Adrenal gland (tissue), 12 donors: ENCODE results near the gene CFAP58. TPM values are rescaled to one million over a fixed set of nuclear protein-coding genes. Genes with fewer than 3 reads are reported as not detected.

Source experiments
- DNase-seq, 7 donors: peaks; one replicate each; pipeline ENCODE4 v3.0.0-alpha.2; 2019 to 2020
- H3K27ac ChIP-seq, 5 donors: fragments of 200-600 bp; sonication (generic) in 4 of 5; 1 replicate in 3 of 5; 2 replicates in 2 of 5; pipeline versions ENCODE4 v1.5.1 to v1.8.0; 2016 to 2020; ENCODE audit warnings: mild to moderate bottlenecking in 1 of 5
- H3K27me3 ChIP-seq: fragments of 200-600 bp; 2 replicates; pipeline ENCODE4 v1.8.0; 2021
- H3K36me3 ChIP-seq, 2 donors: fragments of 200-600 bp; replicated peaks in 1 of 2; 1 replicate in 1 of 2; 2 replicates in 1 of 2; pipeline versions ENCODE4 v1.5.1 to v1.8.0; 2018 to 2022
- H3K4me1 ChIP-seq, 2 donors: fragments of 200-600 bp; replicated peaks in 1 of 2; 1 replicate in 1 of 2; 2 replicates in 1 of 2; pipeline versions ENCODE4 v1.5.1 to v1.8.0; 2018 to 2021
- H3K4me3 ChIP-seq, 4 donors: fragments of 200-600 bp; sonication (generic) in 3 of 4; one replicate each; pipeline ENCODE4 v1.5.1; 2016 to 2018
- H3K9me3 ChIP-seq, 3 donors: fragments of 200-600 bp; sonication (generic) in 1 of 3; replicated peaks in 1 of 3; 1 replicate in 2 of 3; 2 replicates in 1 of 3; pipeline versions ENCODE4 v1.5.1 to v1.8.0; 2016 to 2021
- POLR2A ChIP-seq, 2 donors: fragments of 450-650 bp; IDR thresholded peaks; one replicate each; pipeline ENCODE4 v1.6.1; 2017; ENCODE audit warnings: antibody characterized with exemption in 2 of 2, mild to moderate bottlenecking in 2 of 2, moderate library complexity in 1 of 2
- WGBS, 4 donors: extraction: QIAGEN DNeasy Blood & Tissue Kit in 2 of 4; methylation state at CpG; one replicate each; pipeline versions ENCODE4 v1.1.5 to v1.1.7; 2013 to 2017; 5-methylcytosine and 5-hydroxymethylcytosine counted together
- intact Hi-C, 2 donors: fragments of 100-400 bp; cut with DNase I; formaldehyde crosslinking; loops; one replicate each; pipeline versions ENCODE4 v1.14.1 to v1.15.0; 2022 to 2023
- polyA plus RNA-seq, 3 donors: library from polyadenylated mRNA; stranded (reverse); fragments of 200-250 nt in 2 of 3; fragments of 350-450 nt in 1 of 3; fragmentation: Illumina TruSeq in 1 of 3; extraction: RNeasy Lipid Tissue Mini Kit (QIAGEN cat#74804) in 1 of 3; gene quantifications; one replicate each; pipeline ENCODE4 v1.2.3, GENCODE V29; 2013 to 2014
- total RNA-seq, 9 donors: library from RNA; depleted of rRNA in 4 of 9; stranded (reverse); fragments of >200 nt in 4 of 9; fragments of 120-200 nt in 1 of 9; fragmentation: NEBNext Ultra II Directional in 1 of 9; extraction: Animal tissue kit (Norgen Biotek cat#: 25700) in 1 of 9; gene quantifications; one replicate each; pipeline versions ENCODE4 v1.1.0 to v1.2.4, GENCODE V29; 2013 to 2023
- TF ChIP-seq, protein P1 (sequence below), 6 experiments: fragments of 450-650 bp in 4 of 6; fragments of 200-600 bp in 2 of 6; sonication (generic) in 1 of 6; IDR thresholded peaks; 1 replicate in 5 of 6; 2 replicates in 1 of 6; pipeline versions ENCODE4 v1.5.1 to v1.8.0; 2016 to 2021; ENCODE audit warnings: antibody characterized with exemption in 6 of 6, mild to moderate bottlenecking in 2 of 6, moderate library complexity in 1 of 6
- donor health status: healthy with polysubstance abuse.
- donor health status: Bipolar disorder and iron deficiency.
- donor health status: DM: yes; HTN: yes; CAD: no.
- donor health status: DM: no; HTN: no; CAD: no.
- donor health status: DM: no; HTN: no; CAD: no.
- donor health status: DM: yes; HTN: yes; CAD: no.

Gene CFAP58
- total and polyA plus RNA-seq, 12 donors: 0.11 to 2.9 (median 0.85) TPM

DNA sequence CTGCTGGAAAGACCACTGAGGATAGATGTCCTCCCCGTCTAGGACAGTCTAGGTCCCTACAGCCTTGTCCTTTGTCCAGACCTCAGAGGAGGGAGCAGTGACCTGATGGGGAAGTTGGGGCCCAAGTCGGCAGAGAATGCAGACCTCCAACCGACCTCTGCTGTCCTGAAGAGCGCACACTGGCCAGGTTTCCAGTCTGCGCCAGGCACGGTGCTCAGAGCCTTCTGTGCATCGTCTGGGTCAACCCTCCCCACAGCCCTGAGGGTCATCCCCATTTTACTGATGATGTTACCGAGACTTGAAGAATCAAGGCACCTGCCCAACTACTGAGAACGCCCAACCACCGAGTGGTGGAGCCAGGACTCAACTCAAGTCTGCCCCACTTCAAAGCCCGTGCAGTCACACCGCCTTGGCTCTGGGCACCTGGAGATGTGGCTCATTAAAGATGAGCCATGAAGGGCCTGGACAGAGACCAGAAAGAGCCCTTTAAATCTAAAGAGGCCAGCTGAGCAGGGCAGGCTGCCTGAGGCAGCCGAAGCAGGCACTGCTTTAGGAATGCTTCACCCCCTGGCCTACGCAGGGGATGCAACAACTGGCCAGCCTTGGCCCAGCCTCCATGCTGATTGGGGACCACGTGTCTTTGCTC is 19.8 kb upstream of the CFAP58 start:
- Histone ChIP-seq H3K27me3 (no peaks in the 10 kb centered on the region), H3K4me1 (peaks cover 30 to 61% of the 10 kb centered on the region in 2 donors), H3K27ac (peak overlapping the region in 2 of 5 donors; percentile 48 to 88), H3K36me3 (no peaks in the 10 kb centered on the region), H3K9me3 (no peaks in the 10 kb centered on the region), H3K4me3 (no peak overlapping the region)
- peak in 3 of 7 donors; percentile 12 to 49 (median 19) for DNase-seq
- intact Hi-C loops: no loop called here
- 70 to 87% (median 78%) methylated on average over 10 to 15 of the region's 15 CpGs for WGBS, 4 donors
- TF ChIP-seq, protein P1, sequence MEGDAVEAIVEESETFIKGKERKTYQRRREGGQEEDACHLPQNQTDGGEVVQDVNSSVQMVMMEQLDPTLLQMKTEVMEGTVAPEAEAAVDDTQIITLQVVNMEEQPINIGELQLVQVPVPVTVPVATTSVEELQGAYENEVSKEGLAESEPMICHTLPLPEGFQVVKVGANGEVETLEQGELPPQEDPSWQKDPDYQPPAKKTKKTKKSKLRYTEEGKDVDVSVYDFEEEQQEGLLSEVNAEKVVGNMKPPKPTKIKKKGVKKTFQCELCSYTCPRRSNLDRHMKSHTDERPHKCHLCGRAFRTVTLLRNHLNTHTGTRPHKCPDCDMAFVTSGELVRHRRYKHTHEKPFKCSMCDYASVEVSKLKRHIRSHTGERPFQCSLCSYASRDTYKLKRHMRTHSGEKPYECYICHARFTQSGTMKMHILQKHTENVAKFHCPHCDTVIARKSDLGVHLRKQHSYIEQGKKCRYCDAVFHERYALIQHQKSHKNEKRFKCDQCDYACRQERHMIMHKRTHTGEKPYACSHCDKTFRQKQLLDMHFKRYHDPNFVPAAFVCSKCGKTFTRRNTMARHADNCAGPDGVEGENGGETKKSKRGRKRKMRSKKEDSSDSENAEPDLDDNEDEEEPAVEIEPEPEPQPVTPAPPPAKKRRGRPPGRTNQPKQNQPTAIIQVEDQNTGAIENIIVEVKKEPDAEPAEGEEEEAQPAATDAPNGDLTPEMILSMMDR (IDR thresholded peaks at IDR 0.05): no peak
- TF ChIP-seq POLR2A (IDR thresholded peaks at IDR 0.05): no peak

DNA sequence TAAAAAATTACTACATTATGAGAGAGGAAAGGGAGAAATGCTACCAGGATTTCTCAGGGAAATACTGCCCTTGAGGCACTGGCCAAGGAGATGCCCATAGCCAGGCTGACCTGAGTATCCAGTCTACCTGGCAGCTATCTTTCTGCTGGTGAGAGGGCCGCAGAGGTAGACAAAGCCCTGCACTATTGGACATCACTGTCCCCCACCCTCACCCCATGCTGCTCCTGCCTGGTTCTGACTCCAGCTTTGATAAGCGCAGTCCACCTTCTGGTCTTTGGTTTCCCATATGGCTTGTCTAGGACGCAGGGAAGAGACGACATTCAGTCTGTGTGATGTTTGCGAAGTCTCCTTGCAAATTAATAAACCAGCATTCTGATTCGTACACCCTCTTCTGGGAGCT is 19.1 kb upstream of the CFAP58 start:
- intact Hi-C loops: no loop called here
- H3K36me3 ChIP-seq: no peaks in the 10 kb centered on the region
- H3K4me1 ChIP-seq: peaks cover 23 to 54% of the 10 kb centered on the region in 2 donors
- no peaks in the 10 kb centered on the region for H3K9me3 ChIP-seq
- WGBS, 4 donors: 89 to 98% (median 96%) methylated on average over 6 of the region's 6 CpGs
- TF ChIP-seq, protein P1 (IDR thresholded peaks at IDR 0.05): no peak
- no peak for TF ChIP-seq POLR2A (IDR thresholded peaks at IDR 0.05)
- peak in 2 of 7 donors; percentile 10 to 18 for DNase-seq
- H3K27ac ChIP-seq: peak overlapping the region in 2 of 5 donors; percentile 47 to 48
- H3K4me3 ChIP-seq: no peak overlapping the region
- no peaks in the 10 kb centered on the region for H3K27me3 ChIP-seq

GRCh38 chr10:104334965-104335650 is 18.5 kb upstream of the CFAP58 start:
- no peak for TF ChIP-seq POLR2A (IDR thresholded peaks at IDR 0.05)
- TF ChIP-seq, protein P1 (IDR thresholded peaks at IDR 0.05): no peak
- H3K4me1 ChIP-seq: peaks cover 20 to 53% of the 10 kb centered on the region in 2 donors
- peak in 1 of 7 donors; percentile 17 for DNase-seq
- H3K27ac ChIP-seq: peak overlapping the region in 1 of 5 donors; percentile 47
- intact Hi-C loops: no loop called here
- no peaks in the 10 kb centered on the region for H3K36me3 ChIP-seq
- no peaks in the 10 kb centered on the region for H3K9me3 ChIP-seq
- 82 to 87% (median 85%) methylated on average over 12 to 13 of the region's 13 CpGs for WGBS, 4 donors
- H3K4me3 ChIP-seq: no peak overlapping the region
- no peaks in the 10 kb centered on the region for H3K27me3 ChIP-seq

- Histone ChIP-seq H3K36me3 (no peaks in the 10 kb centered on the region), H3K27ac (peak overlapping the region; percentile 85 to 99 (median 98)), H3K9me3 (no peaks in the 10 kb centered on the region), H3K27me3 (no peaks in the 10 kb centered on the region), H3K4me3 (peak overlapping the region in 2 of 4 donors; percentile 78 to 95), H3K4me1 (peaks cover 8 to 42% of the 10 kb centered on the region in 2 donors)
- peak in 2 of 7 donors; percentile 11 to 48 for DNase-seq
- peak in 1 of 2 donors; percentile 14 for TF ChIP-seq POLR2A (IDR thresholded peaks at IDR 0.05)
- TF ChIP-seq, protein P1 (IDR thresholded peaks at IDR 0.05): no peak
- 22 to 32% (median 29%) methylated on average over 12 of the region's 12 CpGs for WGBS, 4 donors
- intact Hi-C loops: no loop called here
Observed at GRCh38 chr10:104336821-104337467, 16.7 kb upstream of the CFAP58 start.
